GM12878 (cell line): ENCODE results near the gene REEP3. TPM values are rescaled to one million over a fixed set of nuclear protein-coding genes. Genes with fewer than 3 reads are reported as not detected.

ENCODE experiments used
- ATAC-seq: fragments of 200-7000 bp; cut with Tn5 transposase; 3 replicates; pipeline ENCODE4 v1.9.1; 2020; ENCODE audit warnings: mild to moderate bottlenecking, moderate library complexity
- BruUV-seq: library from RNA; stranded (reverse); fragments of 400-500 nt; replicated peaks from 2 replicates; lab custom pipeline; 2021; lab: Mats Ljungman, UMichigan
- CTCF ChIA-PET: fragments of 300-600 bp; sonication (Branson Sonifier 250); formaldehyde crosslinking; extraction: SDS; loops from one replicate; lab custom pipeline; 2021; ENCODE audit warnings: inconsistent platforms; lab: Yijun Ruan, JAX
- POLR2A ChIA-PET: fragments of 350-600 bp; formaldehyde crosslinking; extraction: SDS; loops from one replicate; lab custom pipeline; 2021; ENCODE audit warnings: inconsistent platforms; lab: Charles Lee
- RAD21 ChIA-PET: fragments of 300-600 bp; sonication (Branson Sonifier 250); formaldehyde crosslinking; loops from one replicate; lab custom pipeline; 2023; ENCODE audit warnings: antibody characterized with exemption; ENCODE audit not compliant: unreplicated experiment; lab: Charles Lee
- SMC1A ChIA-PET: fragments of 300-600 bp; sonication (Branson Sonifier 250); formaldehyde crosslinking; loops from one replicate; lab custom pipeline; 2023; ENCODE audit not compliant: unreplicated experiment, uncharacterized antibody; lab: Charles Lee
- DNase-seq: peaks from one replicate; pipeline ENCODE4 v3.0.0-alpha.2; 2011; ENCODE audit warnings: low read depth, low spot score
- FAIRE-seq: peaks from 3 replicates; lab custom pipeline; 2011; peaks lifted over from hg19 to GRCh38; lab: Jason Lieb, UNC
- H2AFZ ChIP-seq: 2 replicates; pipeline ENCODE4 v1.6.0; 2011; ENCODE audit warnings: low read depth, low read length, control low read depth; ENCODE audit not compliant: control insufficient read depth
- H3K27ac ChIP-seq: 2 replicates; pipeline ENCODE4 v1.5.1; 2011; ENCODE audit warnings: control low read depth; ENCODE audit not compliant: control insufficient read depth, insufficient read depth
- H3K27me3 ChIP-seq, 2 experiments: replicated peaks in 1 of 2; 2 replicates each; pipeline versions ENCODE4 v1.6.0 to v1.6.1; 2011; ENCODE audit warnings: low read length in 1 of 2; ENCODE audit not compliant: control insufficient read depth in 2 of 2, insufficient read depth in 2 of 2
- H3K36me3 ChIP-seq, 2 experiments: 2 replicates each; pipeline ENCODE4 v1.5.1; 2011; ENCODE audit warnings: low read length in 1 of 2; ENCODE audit not compliant: control insufficient read depth in 2 of 2, insufficient read depth in 2 of 2
- H3K4me1 ChIP-seq: 2 replicates; pipeline ENCODE4 v1.6.1; 2011; ENCODE audit warnings: mild to moderate bottlenecking, low read length, moderate library complexity, mixed read lengths; ENCODE audit not compliant: control insufficient read depth, insufficient read depth
- H3K4me2 ChIP-seq: 2 replicates; pipeline ENCODE4 v1.6.0; 2011; ENCODE audit warnings: control low read depth; ENCODE audit not compliant: control insufficient read depth, insufficient read depth
- H3K4me3 ChIP-seq: fragments of 200-600 bp; sonication (generic); 2 replicates; pipeline ENCODE4 v1.5.1; 2016
- H3K79me2 ChIP-seq: 2 replicates; pipeline ENCODE4 v1.6.0; 2011; ENCODE audit warnings: low read length; ENCODE audit not compliant: control insufficient read depth, insufficient read depth
- H3K9ac ChIP-seq: 2 replicates; pipeline ENCODE4 v1.8.0; 2011; ENCODE audit warnings: low read length, control low read depth, mixed read lengths; ENCODE audit not compliant: control insufficient read depth, insufficient read depth
- H3K9me3 ChIP-seq: replicated peaks from 3 replicates; pipeline ENCODE4 v1.5.1; 2011; ENCODE audit warnings: mild to moderate bottlenecking, low read length; ENCODE audit not compliant: control insufficient read depth, insufficient read depth
- H4K20me1 ChIP-seq: 2 replicates; pipeline ENCODE4 v1.6.0; 2011; ENCODE audit not compliant: control insufficient read depth, insufficient read depth
- BCL11A ChIP-seq: IDR thresholded peaks from 2 replicates; pipeline ENCODE4 v1.6.1; 2011; ENCODE audit warnings: low read depth, low read length
- CHD1 ChIP-seq: IDR thresholded peaks from 2 replicates; pipeline ENCODE4 v1.6.1; 2012; ENCODE audit warnings: low read depth, low read length, improper control_type of control experiment
- NBN ChIP-seq: fragments of 450-650 bp; IDR thresholded peaks from 2 replicates; pipeline ENCODE4 v1.6.1; 2016
- PAX5 ChIP-seq: IDR thresholded peaks from 2 replicates; pipeline ENCODE4 v1.6.1; 2011; ENCODE audit warnings: low read depth, low read length, borderline replicate concordance
- SPI1 ChIP-seq: IDR thresholded peaks from 2 replicates; pipeline ENCODE4 v1.6.1; 2011; ENCODE audit warnings: low read depth, mild to moderate bottlenecking, low read length, moderate library complexity, borderline replicate concordance; ENCODE audit not compliant: insufficient read depth
- TCF12 ChIP-seq: IDR thresholded peaks from 2 replicates; pipeline ENCODE4 v1.6.1; 2011; ENCODE audit warnings: low read depth, mild to moderate bottlenecking, low read length
- ZBED1 ChIP-seq: IDR thresholded peaks from 2 replicates; pipeline ENCODE4 v1.6.1; 2016; ENCODE audit warnings: borderline replicate concordance
- ZNF217 ChIP-seq: fragments of 450-650 bp; IDR thresholded peaks from 2 replicates; pipeline ENCODE4 v1.6.1; 2017; ENCODE audit warnings: antibody characterized with exemption, mild to moderate bottlenecking
- ZNF24 ChIP-seq: fragments of 450-650 bp; IDR thresholded peaks from 2 replicates; pipeline ENCODE4 v1.6.1; 2017; ENCODE audit warnings: antibody characterized with exemption, mild to moderate bottlenecking
- ZNF622 ChIP-seq: fragments of 450-650 bp; IDR thresholded peaks from 2 replicates; pipeline ENCODE4 v1.6.1; 2017; ENCODE audit warnings: mild to moderate bottlenecking, inconsistent platforms
- WGBS: methylation state at CpG from one replicate; pipeline ENCODE4 v1.1.6; 2016; ENCODE audit warnings: low lambda C conversion rate; ENCODE audit not compliant: insufficient replicate concordance, insufficient coverage; ENCODE audit errors: missing lambda C conversion rate; 5-methylcytosine and 5-hydroxymethylcytosine counted together
- in situ Hi-C: fragments of 300-500 bp; cut with MboI; formaldehyde crosslinking; loops from 9 replicates; pipeline ENCODE4 v1.14.3; 2018; ENCODE audit warnings: mixed read lengths
- intact Hi-C: fragments of 100-400 bp; cut with micrococcal nuclease; formaldehyde crosslinking; loops from one replicate; pipeline ENCODE4 v1.14.2; 2022; ENCODE audit not compliant: unreplicated experiment
- polyA plus RNA-seq, 11 experiments: library from polyadenylated mRNA; depleted of rRNA in 4 of 11; unstranded in 6 of 11; stranded (reverse) in 5 of 11; fragments of >200 nt; fragmentation: Nextera tagmentation in 4 of 11; fragmentation: Illumina TruSeq in 1 of 11; extraction: Ambion mirVana in 4 of 11; extraction: Trizol in 1 of 11; gene quantifications; 1 replicate in 1 of 11; 2 replicates in 10 of 11; pipeline versions ENCODE4 v1.2.1 to v1.2.3, GENCODE V29; 2011 to 2016; ENCODE audit warnings: inconsistent platforms in 2 of 11, missing spikeins in 2 of 11, low read depth in 1 of 11
- total RNA-seq, 4 experiments: library from RNA; depleted of rRNA in 3 of 4; stranded (reverse); fragments of >200 nt in 3 of 4; fragmentation: Illumina TruSeq in 1 of 4; extraction: Trizol in 1 of 4; gene quantifications; 2 replicates each; pipeline versions ENCODE4 v1.2.1 to v1.2.3, GENCODE V29; 2013 to 2021
- TF ChIP-seq, protein P1 (sequence below): IDR thresholded peaks from 2 replicates; pipeline ENCODE4 v1.6.1; 2011; ENCODE audit warnings: low read depth, low read length, improper control_type of control experiment, borderline replicate concordance
- TF ChIP-seq, protein P2 (sequence below): fragments of 450-650 bp; formaldehyde crosslinking; IDR thresholded peaks from 2 replicates; pipeline ENCODE4 v1.4.0; 2020; ENCODE audit warnings: mild to moderate bottlenecking, moderate library complexity
- TF ChIP-seq, protein P3 (sequence below): fragments of 450-650 bp; IDR thresholded peaks from 2 replicates; pipeline ENCODE4 v1.6.1; 2016; ENCODE audit warnings: mild to moderate bottlenecking, moderate library complexity, borderline replicate concordance

REEP3 gene
- total and polyA plus RNA-seq, 10 of the 15 experiments (the other 5 are each of a cell fraction or from before 2014, with no cell fraction given): 4.9 to 25.9 (median 16.2) TPM

DNA sequence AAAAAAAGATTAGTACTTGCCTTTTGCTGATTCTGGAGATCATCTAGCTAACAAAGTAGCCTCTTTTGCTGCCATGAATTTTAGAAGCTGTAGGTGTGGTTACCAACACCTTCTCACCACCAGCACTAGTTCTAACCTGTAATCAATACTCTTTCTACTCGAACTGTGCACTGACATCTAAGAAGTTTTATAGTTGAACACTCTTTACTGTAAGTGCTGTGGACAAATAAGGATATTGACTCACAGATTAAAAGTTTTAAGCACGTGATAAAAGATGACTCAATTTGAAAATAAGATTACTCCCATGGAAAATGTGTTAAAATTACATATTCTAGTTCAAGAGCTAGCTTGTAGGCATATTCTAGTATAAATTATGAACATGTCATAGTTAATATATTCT, 89.9 kb downstream of the REEP3 start:
- H4K20me1 ChIP-seq: no peaks in the 10 kb centered on the region
- H2AFZ ChIP-seq: no peak overlapping the region
- ChIA-PET RAD21 (interaction anchor here (0.8 kb wide), 1 partner anchor 11 kb away, joined by 3 read pairs; no protein-coding TSS in a partner anchor), POLR2A (no interaction called here), CTCF (interaction anchor here (1.2 to 1.4 kb wide), 2 partner anchors 444 to 453 kb away, joined by 6 read pairs; no protein-coding TSS in a partner anchor), SMC1A (interaction anchor here (0.6 to 2.2 kb wide), 8 partner anchors 9 to 445 kb away, joined by 3 to 5 read pairs (median 3); no protein-coding TSS in a partner anchor)
- in situ Hi-C loops (no loop called here), intact Hi-C loops (no loop called here)
- DNase-seq: no peak
- H3K4me2 ChIP-seq: no peak overlapping the region
- no peak for ATAC-seq
- H3K27ac ChIP-seq: no peak overlapping the region
- H3K79me2 ChIP-seq: no peaks in the 10 kb centered on the region
- no TSS peak for BruUV-seq
- no peaks in the 10 kb centered on the region for H3K27me3 ChIP-seq
- TF ChIP-seq SPI1 (no peak), NBN (no peak), TCF12 (no peak), ZNF217 (no peak), CHD1 (no peak), ZBED1 (no peak), BCL11A (no peak), ZNF24 (no peak), ZNF622 (no peak), PAX5 (no peak)
- TF ChIP-seq, protein P1, sequence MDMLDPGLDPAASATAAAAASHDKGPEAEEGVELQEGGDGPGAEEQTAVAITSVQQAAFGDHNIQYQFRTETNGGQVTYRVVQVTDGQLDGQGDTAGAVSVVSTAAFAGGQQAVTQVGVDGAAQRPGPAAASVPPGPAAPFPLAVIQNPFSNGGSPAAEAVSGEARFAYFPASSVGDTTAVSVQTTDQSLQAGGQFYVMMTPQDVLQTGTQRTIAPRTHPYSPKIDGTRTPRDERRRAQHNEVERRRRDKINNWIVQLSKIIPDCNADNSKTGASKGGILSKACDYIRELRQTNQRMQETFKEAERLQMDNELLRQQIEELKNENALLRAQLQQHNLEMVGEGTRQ: no peak
- TF ChIP-seq, protein P2, sequence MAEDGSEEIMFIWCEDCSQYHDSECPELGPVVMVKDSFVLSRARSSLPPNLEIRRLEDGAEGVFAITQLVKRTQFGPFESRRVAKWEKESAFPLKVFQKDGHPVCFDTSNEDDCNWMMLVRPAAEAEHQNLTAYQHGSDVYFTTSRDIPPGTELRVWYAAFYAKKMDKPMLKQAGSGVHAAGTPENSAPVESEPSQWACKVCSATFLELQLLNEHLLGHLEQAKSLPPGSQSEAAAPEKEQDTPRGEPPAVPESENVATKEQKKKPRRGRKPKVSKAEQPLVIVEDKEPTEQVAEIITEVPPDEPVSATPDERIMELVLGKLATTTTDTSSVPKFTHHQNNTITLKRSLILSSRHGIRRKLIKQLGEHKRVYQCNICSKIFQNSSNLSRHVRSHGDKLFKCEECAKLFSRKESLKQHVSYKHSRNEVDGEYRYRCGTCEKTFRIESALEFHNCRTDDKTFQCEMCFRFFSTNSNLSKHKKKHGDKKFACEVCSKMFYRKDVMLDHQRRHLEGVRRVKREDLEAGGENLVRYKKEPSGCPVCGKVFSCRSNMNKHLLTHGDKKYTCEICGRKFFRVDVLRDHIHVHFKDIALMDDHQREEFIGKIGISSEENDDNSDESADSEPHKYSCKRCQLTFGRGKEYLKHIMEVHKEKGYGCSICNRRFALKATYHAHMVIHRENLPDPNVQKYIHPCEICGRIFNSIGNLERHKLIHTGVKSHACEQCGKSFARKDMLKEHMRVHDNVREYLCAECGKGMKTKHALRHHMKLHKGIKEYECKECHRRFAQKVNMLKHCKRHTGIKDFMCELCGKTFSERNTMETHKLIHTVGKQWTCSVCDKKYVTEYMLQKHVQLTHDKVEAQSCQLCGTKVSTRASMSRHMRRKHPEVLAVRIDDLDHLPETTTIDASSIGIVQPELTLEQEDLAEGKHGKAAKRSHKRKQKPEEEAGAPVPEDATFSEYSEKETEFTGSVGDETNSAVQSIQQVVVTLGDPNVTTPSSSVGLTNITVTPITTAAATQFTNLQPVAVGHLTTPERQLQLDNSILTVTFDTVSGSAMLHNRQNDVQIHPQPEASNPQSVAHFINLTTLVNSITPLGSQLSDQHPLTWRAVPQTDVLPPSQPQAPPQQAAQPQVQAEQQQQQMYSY (CRISPR knock-in tag): no peak
- TF ChIP-seq, protein P3, sequence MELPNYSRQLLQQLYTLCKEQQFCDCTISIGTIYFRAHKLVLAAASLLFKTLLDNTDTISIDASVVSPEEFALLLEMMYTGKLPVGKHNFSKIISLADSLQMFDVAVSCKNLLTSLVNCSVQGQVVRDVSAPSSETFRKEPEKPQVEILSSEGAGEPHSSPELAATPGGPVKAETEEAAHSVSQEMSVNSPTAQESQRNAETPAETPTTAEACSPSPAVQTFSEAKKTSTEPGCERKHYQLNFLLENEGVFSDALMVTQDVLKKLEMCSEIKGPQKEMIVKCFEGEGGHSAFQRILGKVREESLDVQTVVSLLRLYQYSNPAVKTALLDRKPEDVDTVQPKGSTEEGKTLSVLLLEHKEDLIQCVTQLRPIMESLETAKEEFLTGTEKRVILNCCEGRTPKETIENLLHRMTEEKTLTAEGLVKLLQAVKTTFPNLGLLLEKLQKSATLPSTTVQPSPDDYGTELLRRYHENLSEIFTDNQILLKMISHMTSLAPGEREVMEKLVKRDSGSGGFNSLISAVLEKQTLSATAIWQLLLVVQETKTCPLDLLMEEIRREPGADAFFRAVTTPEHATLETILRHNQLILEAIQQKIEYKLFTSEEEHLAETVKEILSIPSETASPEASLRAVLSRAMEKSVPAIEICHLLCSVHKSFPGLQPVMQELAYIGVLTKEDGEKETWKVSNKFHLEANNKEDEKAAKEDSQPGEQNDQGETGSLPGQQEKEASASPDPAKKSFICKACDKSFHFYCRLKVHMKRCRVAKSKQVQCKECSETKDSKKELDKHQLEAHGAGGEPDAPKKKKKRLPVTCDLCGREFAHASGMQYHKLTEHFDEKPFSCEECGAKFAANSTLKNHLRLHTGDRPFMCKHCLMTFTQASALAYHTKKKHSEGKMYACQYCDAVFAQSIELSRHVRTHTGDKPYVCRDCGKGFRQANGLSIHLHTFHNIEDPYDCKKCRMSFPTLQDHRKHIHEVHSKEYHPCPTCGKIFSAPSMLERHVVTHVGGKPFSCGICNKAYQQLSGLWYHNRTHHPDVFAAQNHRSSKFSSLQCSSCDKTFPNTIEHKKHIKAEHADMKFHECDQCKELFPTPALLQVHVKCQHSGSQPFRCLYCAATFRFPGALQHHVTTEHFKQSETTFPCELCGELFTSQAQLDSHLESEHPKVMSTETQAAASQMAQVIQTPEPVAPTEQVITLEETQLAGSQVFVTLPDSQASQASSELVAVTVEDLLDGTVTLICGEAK: no peak
- no peak for FAIRE-seq
- H3K9me3 ChIP-seq: no peaks in the 10 kb centered on the region
- 60% methylated on average over 2 of the region's 2 CpGs for WGBS
- H3K9ac ChIP-seq: no peak overlapping the region
- no peaks in the 10 kb centered on the region for H3K36me3 ChIP-seq
- H3K4me3 ChIP-seq: no peak overlapping the region
- H3K4me1 ChIP-seq: no peaks in the 10 kb centered on the region
